ENCODE measurements around the gene CCDC71.

CCDC71 gene

GRCh38 chr3:49165771-49166751, at the start of gene CCDC71:
TSS of gene CCDC71 (minus strand) at chr3:49166331. CDS start at chr3:49164208, 2,123 bp downstream.
- DNase-seq: peak; percentile 27

GRCh38 chr3:49213998-49214397, 47.9 kb upstream of the CCDC71 start:
- DNase-seq: no peak

- no peak for DNase-seq
These were observed 47.4 kb upstream of the CCDC71 start for GRCh38 chr3:49213541-49213943.

GRCh38 chr3:49199900-49200281, 33.8 kb upstream of the CCDC71 start:
- no peak for DNase-seq

- no peak for DNase-seq
These were observed 33.2 kb upstream of the CCDC71 start for GRCh38 chr3:49199239-49199899.

- DNase-seq: no peak
These were observed 32.6 kb upstream of the CCDC71 start for GRCh38 chr3:49198611-49199230.

- no peak for DNase-seq
These were observed 32.0 kb upstream of the CCDC71 start for GRCh38 chr3:49198161-49198560.

- no peak for DNase-seq
These were observed 25.6 kb upstream of the CCDC71 start for GRCh38 chr3:49191741-49192140.

- DNase-seq: no peak
These were observed 17.7 kb upstream of the CCDC71 start for GRCh38 chr3:49183873-49184272.

GRCh38 chr3:49182682-49183081, 16.6 kb upstream of the CCDC71 start:
- no peak for DNase-seq

GRCh38 chr3:49181351-49181750, 15.2 kb upstream of the CCDC71 start:
- no peak for DNase-seq

GRCh38 chr3:49180116-49180515, 14.0 kb upstream of the CCDC71 start:
- no peak for DNase-seq

- no peak for DNase-seq
These were observed 10.9 kb upstream of the CCDC71 start for GRCh38 chr3:49177073-49177472.

- no peak for DNase-seq
These were observed 9.4 kb upstream of the CCDC71 start for GRCh38 chr3:49175530-49175929.

- DNase-seq: no peak
These were observed 8.4 kb upstream of the CCDC71 start for GRCh38 chr3:49174397-49174985.

GRCh38 chr3:49173792-49174170, 7.7 kb upstream of the CCDC71 start:
- DNase-seq: no peak

GRCh38 chr3:49173116-49173791, 7.1 kb upstream of the CCDC71 start:
- no peak for DNase-seq

- DNase-seq: no peak
These were observed 6.5 kb upstream of the CCDC71 start for GRCh38 chr3:49172551-49173041.

- DNase-seq: no peak
These were observed 5.8 kb upstream of the CCDC71 start for GRCh38 chr3:49171775-49172500.

GRCh38 chr3:49171119-49171774, 5.1 kb upstream of the CCDC71 start, which contains the start of gene KLHDC8B:
TSS of gene KLHDC8B (plus strand) at chr3:49171598. CDS start at chr3:49172770, 1,172 bp downstream.
- peak; percentile 58 for DNase-seq

GRCh38 chr3:49170744-49171118, 4.6 kb upstream of the CCDC71 start:
- no peak for DNase-seq
